ENCODE data around the gene CELF2.

Gene CELF2

DNA sequence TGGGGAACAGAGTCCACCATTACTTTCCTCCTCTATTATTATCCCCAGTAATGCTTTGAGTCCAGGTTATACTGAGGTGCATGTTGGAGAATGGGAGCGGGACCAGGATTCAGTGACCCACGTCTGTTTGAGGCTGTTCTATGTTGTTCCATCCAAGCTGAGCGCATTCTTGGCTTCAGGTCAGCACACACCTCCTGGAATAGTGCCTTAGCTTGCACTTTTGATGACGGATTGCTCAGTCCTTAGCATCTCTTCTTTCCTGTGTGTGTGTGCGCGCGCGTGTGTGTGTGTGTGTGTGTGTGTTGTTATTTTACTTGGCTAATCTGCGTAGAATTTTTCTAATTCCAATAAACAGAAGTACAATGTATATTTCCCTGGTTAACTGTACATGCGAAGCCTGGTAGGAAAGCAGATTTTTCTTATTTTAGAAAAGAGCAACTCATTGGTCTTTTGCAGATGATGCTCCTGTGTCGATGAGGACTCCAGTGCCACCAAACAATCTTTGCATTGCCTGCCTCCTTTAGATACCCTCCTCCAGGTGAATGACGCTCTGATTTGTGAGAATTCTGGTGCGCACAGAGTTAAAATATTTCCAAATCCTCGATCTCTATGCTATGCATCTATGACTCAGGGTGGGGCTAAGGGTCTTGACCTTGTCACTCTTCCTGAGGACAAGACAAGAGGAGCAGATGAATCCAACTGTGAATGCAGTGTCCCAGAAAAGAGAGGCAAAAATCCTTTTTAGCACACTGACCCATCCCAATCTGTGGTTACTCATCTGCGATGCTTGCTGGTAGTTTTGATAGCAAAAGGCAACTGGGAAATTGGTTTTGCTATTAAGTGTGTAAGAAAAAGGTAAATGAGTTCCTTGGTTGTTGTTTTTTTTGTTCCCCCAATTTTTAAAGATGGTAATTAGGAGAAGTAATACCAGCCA, 13.3 kb upstream of the CELF2 start:
- DNase-seq = no peak

DNA sequence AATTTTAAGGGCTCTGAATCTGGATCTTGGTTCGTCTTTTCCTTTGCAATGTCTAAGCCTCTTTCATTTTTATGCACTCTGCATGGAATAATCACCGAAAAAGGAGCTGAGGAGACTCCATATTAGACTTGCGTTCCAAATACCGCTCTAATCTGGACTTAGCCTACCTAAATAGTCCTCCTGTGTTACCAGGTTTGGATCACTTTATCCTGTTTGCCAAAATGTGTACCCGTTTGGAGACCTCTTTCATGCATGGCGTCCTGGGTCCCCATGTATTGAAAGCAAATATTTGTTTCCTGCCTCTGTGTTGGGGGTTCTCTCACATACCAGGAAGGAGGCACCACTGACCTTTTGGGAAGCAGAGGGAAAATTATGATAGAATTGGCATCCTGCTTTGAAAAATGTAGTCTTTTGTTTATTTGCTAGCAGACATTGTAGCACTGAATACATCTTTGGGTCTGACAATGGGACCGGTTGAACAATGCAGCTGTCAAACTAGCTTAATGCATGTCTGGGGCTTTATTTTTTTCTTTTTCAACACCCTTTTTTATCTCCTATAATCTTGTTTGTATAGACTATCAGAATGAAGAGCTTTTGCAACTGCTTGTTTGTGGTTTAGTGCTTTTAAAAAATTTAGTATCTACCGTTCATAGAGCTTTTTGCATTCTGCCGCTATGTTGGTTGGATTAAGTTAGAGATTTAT, 11.8 kb upstream of the CELF2 start:
- DNase-seq = no peak

DNA sequence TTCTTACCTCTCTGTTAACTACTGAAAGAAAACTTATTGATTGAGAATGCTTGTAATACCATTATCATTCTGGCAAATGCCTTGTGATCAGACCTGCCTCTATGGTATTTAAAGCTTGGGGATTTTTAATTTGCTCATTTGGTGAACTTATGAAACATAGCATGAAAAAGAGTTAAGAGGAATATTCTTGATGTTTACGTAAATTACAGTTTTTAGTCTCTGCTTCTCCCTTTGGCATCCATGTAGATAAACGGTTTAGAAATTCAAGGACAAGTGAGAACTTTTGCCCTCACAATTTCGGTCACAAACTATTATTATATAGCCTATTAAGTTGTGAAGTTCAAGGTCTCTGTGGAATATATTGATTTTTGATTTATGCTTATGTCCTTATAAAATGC, 11.2 kb upstream of the CELF2 start:
- DNase-seq = no peak

DNA sequence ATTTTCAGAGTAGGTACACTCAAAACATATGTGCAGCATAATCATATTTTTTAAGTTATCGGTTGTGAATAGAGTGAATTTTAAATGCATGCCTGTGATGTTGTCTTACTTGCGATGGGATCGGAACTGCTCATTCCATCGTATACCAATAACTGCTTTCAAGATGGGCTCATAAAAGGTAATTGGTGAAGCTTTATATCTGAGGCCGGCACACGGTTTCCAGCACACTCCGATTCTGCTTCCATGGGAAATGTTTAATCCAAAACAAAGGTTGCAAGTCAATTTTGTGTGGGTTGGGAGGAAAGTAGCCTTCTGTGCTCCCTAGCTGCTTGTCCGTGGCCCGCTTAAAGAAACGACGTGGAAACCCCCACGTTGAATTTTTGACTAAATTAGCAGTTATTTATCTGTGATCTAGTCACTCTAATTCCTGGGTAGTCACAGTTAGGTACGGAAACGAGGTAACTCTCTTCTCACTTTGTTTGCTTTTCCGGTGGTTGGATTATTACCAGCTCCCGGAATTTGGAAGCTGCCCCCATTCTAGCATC, 10.1 kb upstream of the CELF2 start:
- DNase-seq = no peak

DNA sequence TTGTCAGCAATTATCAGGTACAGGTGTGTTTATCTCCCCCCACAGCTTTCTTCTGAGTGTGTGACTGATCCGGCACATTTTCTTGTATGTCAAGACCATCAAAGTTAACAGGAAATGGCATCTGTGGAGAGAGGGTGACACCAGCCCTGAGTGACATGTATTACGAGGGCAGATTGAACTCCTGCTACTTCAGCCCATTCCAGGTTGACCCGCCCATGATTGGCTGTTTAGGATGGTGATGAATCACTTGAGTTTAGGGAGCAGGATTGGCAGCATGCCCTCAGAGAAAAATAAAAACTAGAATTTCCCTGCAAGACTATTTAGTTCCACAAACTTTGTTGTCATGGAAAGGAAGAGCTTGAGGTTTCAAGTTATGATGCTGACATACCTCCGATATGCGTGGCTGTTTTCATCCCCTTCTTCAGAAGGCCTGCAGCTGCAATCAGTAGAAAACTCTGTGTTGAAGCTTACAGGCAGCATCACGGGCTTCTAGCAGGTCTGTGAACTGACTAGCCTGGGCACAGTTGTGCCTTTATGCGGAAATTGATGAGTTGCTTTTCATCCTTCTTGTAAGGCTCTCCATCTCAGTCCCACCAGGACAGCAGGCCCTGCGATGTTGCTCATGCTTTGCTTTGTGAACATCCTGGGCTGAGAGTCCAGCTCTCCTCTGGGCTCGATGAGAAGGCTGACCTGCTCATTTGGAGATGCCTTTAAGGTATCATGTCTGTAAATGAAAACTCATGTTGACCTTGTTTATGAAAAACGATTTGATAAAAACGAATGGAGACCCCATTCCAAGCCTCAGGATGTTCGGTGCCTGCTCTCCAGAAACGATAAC, 8.0 kb upstream of the CELF2 start:
- no peak for DNase-seq

DNA sequence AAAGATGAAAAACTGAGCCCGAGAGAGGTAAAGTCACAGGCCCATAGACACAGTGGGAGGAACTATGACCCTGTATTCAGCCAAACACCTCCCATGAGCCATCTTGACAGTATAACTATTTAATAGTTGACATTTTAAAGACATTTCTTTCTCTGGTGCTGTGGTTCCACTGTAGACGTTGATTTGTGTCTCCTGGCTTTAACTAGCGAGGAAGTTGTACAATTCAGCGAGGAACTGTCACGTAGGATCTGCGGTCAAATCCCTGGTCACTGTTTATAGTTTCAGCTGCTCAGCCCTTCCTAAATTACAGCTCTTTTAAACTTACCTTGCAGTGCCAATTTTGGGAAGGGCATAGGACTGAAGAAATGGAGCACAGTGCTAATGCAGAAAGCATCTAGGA, 7.1 kb upstream of the CELF2 start:
- no peak for DNase-seq

DNA sequence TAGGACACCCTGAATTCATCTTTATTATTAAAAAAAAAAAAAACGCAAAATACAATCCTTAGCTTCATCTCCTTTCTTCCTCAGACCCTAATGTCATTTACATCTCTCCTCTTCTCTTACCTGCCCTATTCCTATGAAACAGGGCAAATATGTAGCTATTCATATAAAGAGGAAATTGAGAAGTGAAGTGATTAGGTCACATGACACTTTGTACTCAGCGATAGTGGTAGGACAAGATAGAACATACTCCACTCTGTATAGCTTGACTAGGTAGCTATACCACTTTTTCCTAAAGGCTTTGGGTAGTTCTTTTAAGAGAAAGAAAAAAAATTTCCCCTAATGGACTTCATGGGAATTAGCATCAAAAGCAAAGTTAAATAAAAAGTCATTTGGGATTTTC, 6.2 kb upstream of the CELF2 start:
- DNase-seq = no peak

DNA sequence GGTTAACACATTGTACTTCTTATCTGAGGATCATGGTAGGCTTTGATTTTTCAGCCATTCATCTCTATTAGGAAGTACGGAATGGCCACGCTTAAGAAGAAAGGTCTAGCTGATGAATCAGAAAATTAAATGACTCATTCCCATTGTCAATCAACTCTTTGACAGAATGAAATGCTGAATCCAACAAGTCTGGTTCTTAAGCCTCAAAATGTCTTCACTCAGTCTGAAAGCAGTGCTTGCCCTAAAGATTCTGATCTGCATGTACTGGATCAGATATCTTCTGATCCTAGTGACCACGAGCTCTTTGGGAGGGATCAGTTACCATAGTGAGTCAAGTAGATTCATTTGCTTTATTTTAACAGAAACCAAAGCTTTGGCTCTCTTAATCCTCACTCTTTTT, 5.7 kb upstream of the CELF2 start:
- DNase-seq = no peak

DNA sequence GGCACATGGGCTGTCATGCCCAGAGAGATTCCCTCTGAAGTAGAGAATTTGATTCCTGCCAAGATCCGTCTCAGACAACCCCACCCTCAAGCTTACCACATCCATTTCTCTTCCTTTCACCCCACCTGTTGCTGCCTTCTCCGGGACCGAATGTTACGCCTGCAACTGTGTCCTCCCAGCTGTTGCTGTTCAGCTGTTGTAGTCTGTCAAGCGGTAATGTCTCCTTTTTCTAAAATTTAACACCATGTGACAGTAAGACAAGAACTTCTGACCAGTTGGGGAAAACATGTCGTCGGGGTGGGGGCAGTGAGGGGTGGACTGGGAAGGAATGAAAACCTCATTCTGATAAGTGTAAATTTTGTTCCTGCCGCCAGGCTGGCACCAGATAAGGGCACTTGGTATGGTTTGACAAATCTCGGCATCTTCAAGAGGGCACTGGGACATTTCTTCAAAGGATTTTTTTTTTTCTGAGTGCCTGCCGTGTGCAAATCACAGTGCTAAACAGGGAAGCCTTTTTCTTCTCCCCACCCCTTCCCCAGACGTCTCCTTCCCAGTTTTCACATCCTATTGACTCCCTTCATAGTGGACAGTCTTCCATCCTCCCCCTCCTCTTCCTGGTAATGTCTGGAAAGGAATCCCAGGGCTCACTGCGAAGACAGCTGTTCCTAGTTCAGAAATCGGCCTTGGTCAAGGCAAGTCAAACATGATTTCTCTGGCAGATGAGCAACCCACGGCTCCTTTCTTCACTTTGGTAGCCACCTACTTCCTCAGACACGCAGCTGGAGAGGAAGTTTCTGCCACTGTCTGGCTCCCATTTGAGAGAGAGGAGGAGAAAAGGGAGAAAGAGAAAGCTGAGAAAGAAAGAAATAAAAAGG, 5.0 kb upstream of the CELF2 start:
- no peak for DNase-seq

DNA sequence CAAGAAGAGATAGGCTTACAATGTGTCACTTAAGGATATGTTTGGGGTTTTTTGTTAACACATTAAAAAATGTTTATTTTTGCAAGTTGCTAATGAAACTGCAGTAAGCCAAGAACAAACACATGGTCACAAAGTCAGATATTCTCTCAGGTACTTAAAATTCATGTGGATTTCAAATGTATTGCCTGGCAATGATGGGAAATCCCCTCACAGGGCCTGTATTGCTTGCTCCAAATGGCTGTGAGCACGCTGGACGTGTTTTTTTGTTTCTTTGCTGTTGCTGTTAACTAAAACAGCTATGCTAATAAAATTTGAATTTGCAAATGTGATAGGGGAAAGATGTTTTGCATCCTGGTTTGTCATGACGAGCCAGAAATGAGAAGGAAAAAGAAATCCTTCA, 3.8 kb upstream of the CELF2 start:
- DNase-seq = no peak

DNA sequence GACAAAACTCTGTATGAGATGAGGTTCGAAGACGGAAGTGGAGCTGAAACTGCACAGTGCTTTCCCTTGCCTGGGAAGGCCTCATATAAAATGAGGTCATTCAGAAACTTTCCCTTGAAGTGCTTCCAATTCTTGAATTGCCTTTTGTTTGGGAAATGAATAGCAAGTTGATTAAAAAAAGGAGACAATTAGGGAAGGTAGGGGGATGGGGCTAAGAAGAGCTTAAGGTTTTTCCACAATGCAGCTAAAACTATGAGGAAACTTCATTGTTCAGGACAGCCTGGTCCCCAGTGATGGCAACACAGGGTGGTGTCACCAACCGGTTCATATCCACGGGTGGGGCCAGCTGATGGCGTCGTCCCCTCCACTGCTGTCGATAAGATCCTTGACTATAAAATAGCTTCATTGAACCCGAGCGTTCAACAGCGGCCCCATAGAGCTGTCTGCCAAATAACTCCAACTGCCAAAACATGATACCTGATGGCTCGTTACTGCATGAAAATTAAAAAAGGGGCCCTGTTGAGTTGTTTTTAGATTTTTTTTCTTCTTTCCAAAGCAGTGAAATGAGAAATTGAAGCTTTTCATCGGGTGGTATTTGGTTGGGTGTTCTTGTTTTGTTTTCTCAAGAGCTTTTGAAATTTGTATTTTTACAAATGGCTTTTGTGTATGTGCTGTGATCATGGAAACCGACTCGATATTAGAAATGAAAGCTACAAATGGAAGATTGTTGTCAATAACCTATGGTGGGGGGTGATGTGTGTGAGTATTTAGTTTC, 2.8 kb upstream of the CELF2 start:
- no peak for DNase-seq

DNA sequence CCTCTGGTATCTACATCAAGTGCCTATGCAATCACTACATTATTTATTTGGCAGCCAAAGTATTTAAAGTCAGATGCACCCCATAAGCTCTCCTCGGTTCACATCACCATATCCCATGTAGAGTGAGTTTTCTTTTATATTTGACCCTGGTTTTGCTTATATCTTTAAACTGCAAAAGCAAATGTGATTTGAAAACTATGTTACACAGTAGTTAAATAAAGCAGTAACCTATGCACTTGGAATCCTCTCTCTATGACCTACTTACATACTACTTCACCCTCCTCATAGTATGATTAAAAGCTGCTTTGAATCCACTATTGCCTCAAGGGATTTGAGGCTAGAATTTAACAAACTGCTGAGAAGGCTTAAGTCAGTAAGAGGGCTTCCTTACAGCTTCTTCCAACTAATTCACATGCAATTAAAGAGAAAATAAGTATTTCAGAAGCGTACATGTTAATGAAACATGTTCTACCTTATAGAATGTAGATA, 2.2 kb upstream of the CELF2 start:
- no peak for DNase-seq

DNA sequence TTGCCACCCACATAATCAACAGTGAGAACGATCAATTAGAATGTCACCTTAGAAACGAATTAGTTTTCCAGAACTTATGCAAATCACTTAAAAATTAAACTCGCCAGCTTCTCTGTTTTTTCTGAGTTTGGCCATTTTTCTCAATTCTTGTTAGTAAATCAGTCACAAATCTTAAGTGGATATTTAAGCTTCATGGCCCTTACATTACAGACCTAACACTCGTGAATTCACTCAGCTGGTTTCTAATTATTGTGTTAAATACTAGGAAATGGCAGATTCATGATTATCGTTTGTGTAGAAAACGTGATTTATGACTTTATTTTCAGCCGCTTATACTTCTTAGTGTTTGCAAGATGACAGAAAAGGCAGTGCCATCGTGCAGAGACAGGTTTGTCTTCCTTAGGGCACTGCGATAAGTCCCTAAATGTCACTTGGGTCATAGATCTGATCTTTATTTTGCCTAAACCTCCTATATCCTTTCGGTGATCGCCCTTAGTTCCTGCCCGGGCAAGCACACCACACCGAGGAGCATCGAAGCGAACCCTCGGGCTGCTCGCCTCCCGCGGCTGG, 587 bp upstream of the CELF2 start:
- no peak for DNase-seq

DNA sequence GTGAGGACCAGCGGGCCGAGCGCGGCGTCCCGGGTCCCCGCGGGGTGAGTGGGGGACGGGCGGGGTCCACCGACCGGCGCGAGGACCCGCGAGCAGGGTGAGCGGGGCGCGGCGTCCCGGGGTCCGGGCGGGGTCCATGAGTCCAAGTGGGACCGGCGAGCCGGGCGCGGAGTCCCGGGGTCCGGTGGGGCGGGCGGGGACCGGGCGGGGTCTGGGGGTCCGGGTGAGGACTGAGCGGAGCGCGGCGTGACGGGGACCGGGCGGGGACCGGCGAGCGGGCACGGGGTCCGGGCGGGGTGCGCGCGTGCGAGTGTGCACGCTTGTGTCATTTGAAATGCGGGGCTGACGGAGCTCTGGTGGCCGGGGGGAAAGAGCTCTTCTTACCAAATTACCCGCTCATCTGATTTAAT, 765 bp downstream of the CELF2 start:
- DNase-seq = no peak

DNA sequence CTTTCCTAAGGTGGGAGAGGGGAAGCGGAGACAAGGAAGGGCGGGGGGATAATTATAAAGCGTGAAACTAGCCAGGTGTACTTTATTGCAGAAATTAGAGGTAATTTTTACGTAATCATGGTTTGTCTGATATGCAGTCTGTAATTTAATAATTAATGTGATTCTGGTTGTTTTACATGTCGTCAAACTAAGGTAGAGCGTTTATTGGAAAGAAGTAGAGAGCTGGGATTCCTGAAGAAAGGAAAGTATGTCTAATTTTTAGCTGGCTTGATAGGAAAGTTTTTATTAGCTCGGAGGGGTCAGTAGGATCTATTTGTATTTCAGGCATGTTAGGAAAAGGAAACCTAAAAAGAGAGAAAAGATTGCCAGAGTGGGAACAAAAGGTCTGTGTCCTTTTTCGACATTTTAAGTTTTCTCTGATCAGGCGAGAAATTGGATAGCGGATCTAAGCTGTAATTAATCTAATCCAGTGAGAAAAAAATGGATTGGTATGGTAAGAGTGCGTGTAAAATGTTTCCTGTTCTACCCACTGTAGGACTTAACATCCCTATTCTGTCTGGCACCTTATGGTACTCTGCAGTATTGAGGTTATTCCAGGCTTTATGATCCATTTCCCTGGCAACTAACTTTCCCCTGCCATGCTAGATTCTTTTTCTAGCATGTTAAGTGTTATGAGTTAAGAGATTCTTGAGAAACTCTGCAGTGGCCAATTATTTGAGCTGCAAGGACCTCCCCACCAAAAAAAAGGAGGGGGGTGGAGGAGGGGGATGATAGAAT, 1.4 kb downstream of the CELF2 start:
- DNase-seq = no peak

DNA sequence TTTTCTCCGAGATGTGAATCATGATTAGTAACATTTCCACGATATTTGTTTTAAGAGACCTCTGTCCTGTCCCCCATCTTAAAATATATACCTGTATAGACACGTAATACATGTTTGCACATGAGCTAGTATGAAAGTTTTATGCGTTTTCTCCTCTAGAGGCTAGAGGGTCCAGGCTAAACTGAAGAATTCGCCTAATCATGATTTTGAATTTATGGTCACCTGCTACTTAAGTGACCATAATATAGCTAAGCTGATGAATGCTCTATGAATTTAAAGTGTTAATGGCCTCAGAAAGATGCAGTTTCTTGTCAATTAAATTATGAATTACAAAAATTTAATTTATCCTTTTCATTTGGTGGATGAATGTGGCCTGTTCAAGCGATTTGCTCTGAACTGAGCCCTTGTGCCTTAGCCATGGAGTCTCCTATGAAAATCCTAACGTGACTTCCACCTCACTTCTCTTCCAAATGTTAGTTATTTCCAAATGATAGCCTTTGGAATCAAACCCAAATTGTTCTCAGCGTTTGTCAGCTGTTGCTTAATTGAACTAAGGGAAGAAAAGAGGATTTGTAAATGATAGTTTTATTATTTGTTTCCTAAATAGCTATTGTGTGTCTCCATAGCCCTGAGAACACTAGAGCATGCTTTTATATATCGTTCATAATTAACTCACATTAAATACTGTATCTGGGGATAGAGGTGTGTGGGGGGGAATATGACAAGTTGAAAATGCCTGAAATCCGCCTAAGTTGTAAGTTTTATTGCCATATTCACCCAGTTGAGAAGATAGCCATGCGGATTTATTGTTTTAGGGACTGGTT, 2.3 kb downstream of the CELF2 start:
- no peak for DNase-seq

DNA sequence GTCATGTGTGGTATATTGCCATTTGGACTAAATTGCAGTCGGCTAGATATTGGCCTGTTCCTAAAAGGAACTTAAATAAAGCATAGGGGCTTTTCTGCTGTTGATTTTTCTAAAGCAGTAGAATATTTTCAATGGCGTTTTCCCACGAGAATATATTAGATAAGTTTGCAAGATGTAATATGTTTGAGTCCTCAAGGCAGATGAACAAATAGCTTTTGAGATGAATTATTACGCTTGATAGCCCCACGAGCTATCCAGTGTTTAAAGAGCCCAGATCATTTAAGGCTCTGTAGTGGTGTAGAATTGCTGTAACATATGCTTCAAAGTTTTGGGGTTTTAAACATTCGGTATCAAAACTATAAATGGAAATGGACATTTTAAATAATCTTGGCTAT, 2.9 kb downstream of the CELF2 start:
- no peak for DNase-seq

DNA sequence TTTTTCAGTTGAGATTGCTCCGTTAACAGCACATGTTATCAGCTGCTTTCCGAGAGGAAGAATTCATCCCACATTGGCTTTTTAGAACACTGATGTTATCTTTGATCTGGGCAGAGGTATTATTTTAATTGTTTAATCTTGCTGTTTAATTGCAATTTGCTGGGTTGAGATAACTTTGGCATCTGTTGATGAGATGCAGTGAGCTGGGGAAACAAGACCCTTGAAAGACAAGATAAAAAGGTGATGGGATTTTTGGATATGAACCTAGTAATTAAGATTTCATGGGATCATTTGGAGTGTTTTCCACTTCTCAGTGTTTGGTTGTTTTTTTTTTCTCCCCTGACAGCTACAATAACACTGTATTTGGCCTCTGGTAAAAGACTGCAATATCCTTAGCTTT, 4.5 kb downstream of the CELF2 start:
- no peak for DNase-seq
